LNCAP (cell line): Measurements from ENCODE around the gene ATP1B2.

Experiments used
- CTCF ChIP-seq: fragments of 450-650 bp; IDR thresholded peaks from 2 replicates; pipeline ENCODE4 v1.5.1; 2017; ENCODE audit warnings: mild to moderate bottlenecking

The ATP1B2 gene

GRCh38 chr17:7650509-7651096 lies at the start of gene ATP1B2:
TSS of gene ATP1B2 (plus strand) at chr17:7650926. CDS start at chr17:7651519, 593 bp downstream.
- no peak for TF ChIP-seq CTCF

DNA sequence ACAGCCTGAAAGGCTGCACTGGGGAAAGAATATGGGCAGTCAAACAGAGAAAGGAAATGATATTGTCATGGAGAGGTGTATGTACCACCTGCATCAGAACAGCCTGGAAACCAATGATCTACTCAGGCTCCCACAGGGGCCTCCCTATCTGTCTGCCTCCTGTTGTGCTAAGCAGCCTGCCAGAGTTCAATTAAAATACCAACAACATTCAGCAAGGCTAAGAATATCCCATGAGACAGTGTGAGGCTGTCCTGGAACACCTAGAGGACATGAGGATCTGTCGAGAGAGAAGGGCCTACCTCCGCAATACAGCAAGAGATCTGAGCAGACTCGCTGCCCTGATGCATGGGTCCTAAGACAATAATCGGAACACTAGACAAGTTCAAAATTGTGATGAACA lies 44.4 kb upstream of the ATP1B2 start:
- no peak for TF ChIP-seq CTCF

- TF ChIP-seq CTCF, result no peak
Observed at GRCh38 chr17:7610641-7611040, 40.1 kb upstream of the ATP1B2 start.

DNA sequence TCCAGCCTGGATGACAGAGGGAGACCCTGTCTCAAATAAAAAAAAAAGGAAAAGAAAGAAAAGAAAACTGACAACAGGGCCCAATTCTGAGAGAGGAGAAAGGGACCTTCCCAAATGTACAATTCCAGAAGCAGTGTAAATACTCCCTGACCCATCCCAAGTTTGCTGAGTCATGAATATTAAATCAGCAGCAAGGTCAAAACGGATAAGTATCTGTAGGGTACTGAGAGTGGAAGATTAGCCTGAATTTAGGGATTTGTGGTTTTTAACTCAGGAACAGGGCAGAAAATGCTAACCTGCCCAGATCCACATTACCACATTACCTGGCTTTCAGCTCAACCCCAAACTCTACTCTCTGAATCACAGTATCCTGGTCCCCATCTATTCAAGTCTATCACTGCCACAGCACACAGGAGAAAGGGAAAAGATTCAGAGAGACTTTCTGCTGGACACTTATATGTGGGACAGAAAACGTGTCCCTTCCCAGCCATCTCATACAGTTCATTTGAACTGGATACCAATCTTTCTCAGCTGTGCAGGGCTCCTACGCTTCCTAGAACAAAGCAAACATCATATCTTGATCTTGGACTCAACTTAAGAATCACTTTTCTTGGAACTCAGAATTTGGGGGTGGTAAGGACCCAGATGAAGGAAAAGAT lies 39.0 kb upstream of the ATP1B2 start:
- TF ChIP-seq CTCF, result no peak

GRCh38 chr17:7612294-7612640 lies 38.5 kb upstream of the ATP1B2 start:
- no peak for TF ChIP-seq CTCF

- TF ChIP-seq CTCF, result no peak
Observed at GRCh38 chr17:7613769-7614424, 36.8 kb upstream of the ATP1B2 start.

- TF ChIP-seq CTCF, result peak; percentile 40; the same call in 1 of the 2 replicates
Observed at GRCh38 chr17:7614425-7615264, 36.1 kb upstream of the ATP1B2 start, which contains the start of gene FXR2. TSS of gene FXR2 (minus strand) at chr17:7614897. CDS start at chr17:7614532, 365 bp downstream.
